GM23338 (cell line): ENCODE data around the gene ACSL3. TPM values are rescaled to one million over a fixed set of nuclear protein-coding genes. Genes with fewer than 3 reads are reported as not detected.

Experiments used
- ATAC-seq: fragments of 200-7000 bp; cut with Tn5 transposase; 3 replicates; pipeline ENCODE4 v1.9.1; 2020
- DNase-seq: peaks from one replicate; pipeline ENCODE4 v3.0.0-alpha.2; 2015; ENCODE audit warnings: low spot score
- H2AFZ ChIP-seq: fragments of 200-600 bp; sonication (generic); 2 replicates; pipeline ENCODE4 v1.8.0; 2016; ENCODE audit warnings: antibody characterized with exemption, mild to moderate bottlenecking, moderate library complexity
- H3F3A ChIP-seq: fragments of 200-600 bp; sonication (generic); replicated peaks from 2 replicates; pipeline ENCODE4 v1.8.0; 2017; ENCODE audit warnings: antibody characterized with exemption, mixed run types, low read depth
- H3K27ac ChIP-seq: fragments of 200-600 bp; sonication (generic); 2 replicates; pipeline ENCODE4 v1.6.1; 2016; ENCODE audit warnings: low read depth
- H3K27me3 ChIP-seq: fragments of 200-600 bp; sonication (generic); 2 replicates; pipeline ENCODE4 v1.8.0; 2016; ENCODE audit warnings: mild to moderate bottlenecking, mixed run types, moderate library complexity; ENCODE audit not compliant: insufficient read depth
- H3K36me3 ChIP-seq: fragments of 200-600 bp; sonication (generic); 2 replicates; pipeline ENCODE4 v1.8.0; 2016; ENCODE audit warnings: mild to moderate bottlenecking; ENCODE audit not compliant: insufficient read depth
- H3K4me1 ChIP-seq: fragments of 200-600 bp; sonication (generic); 2 replicates; pipeline ENCODE4 v1.8.0; 2016; ENCODE audit warnings: mild to moderate bottlenecking, moderate library complexity; ENCODE audit not compliant: insufficient read depth
- H3K4me2 ChIP-seq: fragments of 200-600 bp; sonication (generic); 2 replicates; pipeline ENCODE4 v1.7.1; 2017; ENCODE audit warnings: mixed run types
- H3K4me3 ChIP-seq: fragments of 200-600 bp; sonication (generic); 2 replicates; pipeline ENCODE4 v1.6.1; 2016; ENCODE audit warnings: mixed run types
- H3K79me2 ChIP-seq: fragments of 200-600 bp; sonication (generic); replicated peaks from 2 replicates; pipeline ENCODE4 v1.8.0; 2017; ENCODE audit warnings: mild to moderate bottlenecking; ENCODE audit not compliant: insufficient read depth
- H3K9me2 ChIP-seq: fragments of 200-600 bp; sonication (generic); 2 replicates; pipeline ENCODE4 v1.8.0; 2017; ENCODE audit not compliant: insufficient read depth
- H4K20me1 ChIP-seq: fragments of 200-600 bp; sonication (generic); replicated peaks from 2 replicates; pipeline ENCODE4 v1.8.0; 2017; ENCODE audit warnings: mild to moderate bottlenecking; ENCODE audit not compliant: insufficient read depth
- H3K27ac Mint-ChIP-seq: 2 replicates; pipeline ENCODE4 v1.8.0; 2020; ENCODE audit warnings: inconsistent platforms, mild to moderate bottlenecking, moderate library complexity, mixed read lengths
- H3K27me3 Mint-ChIP-seq: 3 replicates; pipeline ENCODE4 v1.8.0; 2022; ENCODE audit warnings: low read depth, mild to moderate bottlenecking, moderate library complexity, mixed read lengths, inconsistent platforms; ENCODE audit not compliant: insufficient read depth, poor library complexity
- H3K36me3 Mint-ChIP-seq: 3 replicates; pipeline ENCODE4 v1.8.0; 2021; ENCODE audit warnings: low read depth, mild to moderate bottlenecking, inconsistent platforms, moderate library complexity, mixed read lengths
- H3K4me1 Mint-ChIP-seq: 3 replicates; pipeline ENCODE4 v1.8.0; 2020; ENCODE audit warnings: mild to moderate bottlenecking, inconsistent platforms, mixed read lengths
- H3K4me3 Mint-ChIP-seq: 3 replicates; pipeline ENCODE4 v1.8.0; 2021; ENCODE audit warnings: moderate library complexity, mild to moderate bottlenecking, inconsistent platforms, mixed read lengths
- H3K9me3 Mint-ChIP-seq: 3 replicates; pipeline ENCODE4 v1.8.0; 2020; ENCODE audit warnings: moderate library complexity, mild to moderate bottlenecking, inconsistent platforms, mixed read lengths
- CREB1 ChIP-seq: fragments of 250-450 bp; sonication (Bioruptor Pico); IDR thresholded peaks from 2 replicates; pipeline ENCODE4 v1.5.0; 2020; ENCODE audit warnings: low read depth, mild to moderate bottlenecking, moderate library complexity
- EZH2 ChIP-seq: fragments of 200-600 bp; sonication (generic); IDR thresholded peaks from one replicate; pipeline ENCODE4 v1.8.0; 2017; ENCODE audit warnings: antibody characterized with exemption, mild to moderate bottlenecking, low read depth; ENCODE audit not compliant: unreplicated experiment
- EZH2phosphoT487 ChIP-seq: fragments of 200-600 bp; sonication (generic); IDR thresholded peaks from one replicate; pipeline ENCODE4 v1.8.1; 2018; ENCODE audit warnings: antibody characterized with exemption; ENCODE audit not compliant: unreplicated experiment
- JUNB ChIP-seq: IDR thresholded peaks from one replicate; pipeline ENCODE4 v1.6.1; 2016; ENCODE audit warnings: antibody characterized with exemption; ENCODE audit not compliant: unreplicated experiment
- NANOG ChIP-seq: IDR thresholded peaks from 2 replicates; pipeline ENCODE4 v1.6.1; 2016; ENCODE audit warnings: antibody characterized with exemption, borderline replicate concordance
- POLR2AphosphoS5 ChIP-seq: IDR thresholded peaks from 2 replicates; pipeline ENCODE4 v1.6.1; 2016; ENCODE audit warnings: antibody characterized with exemption, low read depth
- STAT1 ChIP-seq: IDR thresholded peaks from one replicate; pipeline ENCODE4 v1.6.1; 2016; ENCODE audit warnings: antibody characterized with exemption; ENCODE audit not compliant: unreplicated experiment
- ZNF114 ChIP-seq: fragments of 250-450 bp; sonication (Bioruptor Pico); IDR thresholded peaks from 2 replicates; pipeline ENCODE4 v1.5.0; 2020; ENCODE audit warnings: mild to moderate bottlenecking, moderate library complexity
- ZNF331 ChIP-seq: fragments of 250-450 bp; sonication (Bioruptor Pico); IDR thresholded peaks from 2 replicates; pipeline ENCODE4 v1.5.0; 2020; ENCODE audit warnings: low read depth, mild to moderate bottlenecking, moderate library complexity
- polyA plus RNA-seq: library from polyadenylated mRNA; unstranded; fragments of >200 nt; fragmentation: Nextera tagmentation; extraction: Ambion mirVana; gene quantifications from 2 replicates; pipeline ENCODE4 v1.2.1, GENCODE V29; 2016
- total RNA-seq: library from RNA; depleted of rRNA; stranded (reverse); fragments of >200 nt; shearing (Covaris generic); gene quantifications from 2 replicates; pipeline ENCODE4 v1.2.3, GENCODE V29; 2014
- TF ChIP-seq, protein P1 (sequence below): IDR thresholded peaks from one replicate; pipeline ENCODE4 v1.6.1; 2018; ENCODE audit warnings: antibody characterized with exemption; ENCODE audit not compliant: unreplicated experiment
- TF ChIP-seq, protein P2 (sequence below): IDR thresholded peaks from 2 replicates; pipeline ENCODE4 v1.6.1; 2016; ENCODE audit warnings: antibody characterized with exemption
- TF ChIP-seq, protein P3 (sequence below): fragments of 250-450 bp; sonication (Bioruptor Pico); IDR thresholded peaks from 2 replicates; pipeline ENCODE4 v1.5.0; 2020; ENCODE audit warnings: mild to moderate bottlenecking, moderate library complexity
- TF ChIP-seq, protein P4 (sequence below), 2 experiments: fragments of 200-600 bp in 1 of 2; sonication (generic) in 1 of 2; conservative IDR thresholded peaks; 2 replicates each; pipeline versions ENCODE4 v1.5.1 to v1.6.1; 2016 to 2017; ENCODE audit warnings: antibody characterized with exemption in 2 of 2, low read depth in 2 of 2, mild to moderate bottlenecking in 2 of 2, moderate library complexity in 1 of 2

Gene ACSL3
- total and polyA plus RNA-seq, 2 experiments from 2014 or later, result 55.3 to 130 TPM

GRCh38 chr2:222830164-222830563 is 30.7 kb upstream of the ACSL3 start:
- H3K4me1 ChIP-seq, result no peaks in the 10 kb centered on the region
- H2AFZ ChIP-seq, result no peak overlapping the region
- no peaks in the 10 kb centered on the region for H4K20me1 ChIP-seq
- H3F3A ChIP-seq, result no peaks in the 10 kb centered on the region
- H3K4me3 ChIP-seq, result no peak overlapping the region
- H3K79me2 ChIP-seq, result no peaks in the 10 kb centered on the region
- H3K36me3 ChIP-seq, result no peaks in the 10 kb centered on the region
- Mint-ChIP-seq H3K27me3 (peaks cover 4% of the 10 kb centered on the region), H3K4me1 (no peaks in the 10 kb centered on the region), H3K27ac (no peak overlapping the region), H3K36me3 (no peaks in the 10 kb centered on the region), H3K4me3 (no peak overlapping the region), H3K9me3 (no peaks in the 10 kb centered on the region)
- no peak for ATAC-seq
- H3K27me3 ChIP-seq, result no peaks in the 10 kb centered on the region
- TF ChIP-seq, protein P1, sequence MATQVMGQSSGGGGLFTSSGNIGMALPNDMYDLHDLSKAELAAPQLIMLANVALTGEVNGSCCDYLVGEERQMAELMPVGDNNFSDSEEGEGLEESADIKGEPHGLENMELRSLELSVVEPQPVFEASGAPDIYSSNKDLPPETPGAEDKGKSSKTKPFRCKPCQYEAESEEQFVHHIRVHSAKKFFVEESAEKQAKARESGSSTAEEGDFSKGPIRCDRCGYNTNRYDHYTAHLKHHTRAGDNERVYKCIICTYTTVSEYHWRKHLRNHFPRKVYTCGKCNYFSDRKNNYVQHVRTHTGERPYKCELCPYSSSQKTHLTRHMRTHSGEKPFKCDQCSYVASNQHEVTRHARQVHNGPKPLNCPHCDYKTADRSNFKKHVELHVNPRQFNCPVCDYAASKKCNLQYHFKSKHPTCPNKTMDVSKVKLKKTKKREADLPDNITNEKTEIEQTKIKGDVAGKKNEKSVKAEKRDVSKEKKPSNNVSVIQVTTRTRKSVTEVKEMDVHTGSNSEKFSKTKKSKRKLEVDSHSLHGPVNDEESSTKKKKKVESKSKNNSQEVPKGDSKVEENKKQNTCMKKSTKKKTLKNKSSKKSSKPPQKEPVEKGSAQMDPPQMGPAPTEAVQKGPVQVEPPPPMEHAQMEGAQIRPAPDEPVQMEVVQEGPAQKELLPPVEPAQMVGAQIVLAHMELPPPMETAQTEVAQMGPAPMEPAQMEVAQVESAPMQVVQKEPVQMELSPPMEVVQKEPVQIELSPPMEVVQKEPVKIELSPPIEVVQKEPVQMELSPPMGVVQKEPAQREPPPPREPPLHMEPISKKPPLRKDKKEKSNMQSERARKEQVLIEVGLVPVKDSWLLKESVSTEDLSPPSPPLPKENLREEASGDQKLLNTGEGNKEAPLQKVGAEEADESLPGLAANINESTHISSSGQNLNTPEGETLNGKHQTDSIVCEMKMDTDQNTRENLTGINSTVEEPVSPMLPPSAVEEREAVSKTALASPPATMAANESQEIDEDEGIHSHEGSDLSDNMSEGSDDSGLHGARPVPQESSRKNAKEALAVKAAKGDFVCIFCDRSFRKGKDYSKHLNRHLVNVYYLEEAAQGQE, result no peak
- TF ChIP-seq JUNB (no peak), POLR2AphosphoS5 (no peak), CREB1 (CRISPR knock-in tag) (no peak), EZH2phosphoT487 (no peak), EZH2 (no peak), ZNF331 (CRISPR knock-in tag) (no peak), ZNF114 (CRISPR knock-in tag) (no peak), NANOG (no peak), STAT1 (no peak)
- TF ChIP-seq, protein P2, sequence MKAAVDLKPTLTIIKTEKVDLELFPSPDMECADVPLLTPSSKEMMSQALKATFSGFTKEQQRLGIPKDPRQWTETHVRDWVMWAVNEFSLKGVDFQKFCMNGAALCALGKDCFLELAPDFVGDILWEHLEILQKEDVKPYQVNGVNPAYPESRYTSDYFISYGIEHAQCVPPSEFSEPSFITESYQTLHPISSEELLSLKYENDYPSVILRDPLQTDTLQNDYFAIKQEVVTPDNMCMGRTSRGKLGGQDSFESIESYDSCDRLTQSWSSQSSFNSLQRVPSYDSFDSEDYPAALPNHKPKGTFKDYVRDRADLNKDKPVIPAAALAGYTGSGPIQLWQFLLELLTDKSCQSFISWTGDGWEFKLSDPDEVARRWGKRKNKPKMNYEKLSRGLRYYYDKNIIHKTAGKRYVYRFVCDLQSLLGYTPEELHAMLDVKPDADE, result no peak
- TF ChIP-seq, protein P3, sequence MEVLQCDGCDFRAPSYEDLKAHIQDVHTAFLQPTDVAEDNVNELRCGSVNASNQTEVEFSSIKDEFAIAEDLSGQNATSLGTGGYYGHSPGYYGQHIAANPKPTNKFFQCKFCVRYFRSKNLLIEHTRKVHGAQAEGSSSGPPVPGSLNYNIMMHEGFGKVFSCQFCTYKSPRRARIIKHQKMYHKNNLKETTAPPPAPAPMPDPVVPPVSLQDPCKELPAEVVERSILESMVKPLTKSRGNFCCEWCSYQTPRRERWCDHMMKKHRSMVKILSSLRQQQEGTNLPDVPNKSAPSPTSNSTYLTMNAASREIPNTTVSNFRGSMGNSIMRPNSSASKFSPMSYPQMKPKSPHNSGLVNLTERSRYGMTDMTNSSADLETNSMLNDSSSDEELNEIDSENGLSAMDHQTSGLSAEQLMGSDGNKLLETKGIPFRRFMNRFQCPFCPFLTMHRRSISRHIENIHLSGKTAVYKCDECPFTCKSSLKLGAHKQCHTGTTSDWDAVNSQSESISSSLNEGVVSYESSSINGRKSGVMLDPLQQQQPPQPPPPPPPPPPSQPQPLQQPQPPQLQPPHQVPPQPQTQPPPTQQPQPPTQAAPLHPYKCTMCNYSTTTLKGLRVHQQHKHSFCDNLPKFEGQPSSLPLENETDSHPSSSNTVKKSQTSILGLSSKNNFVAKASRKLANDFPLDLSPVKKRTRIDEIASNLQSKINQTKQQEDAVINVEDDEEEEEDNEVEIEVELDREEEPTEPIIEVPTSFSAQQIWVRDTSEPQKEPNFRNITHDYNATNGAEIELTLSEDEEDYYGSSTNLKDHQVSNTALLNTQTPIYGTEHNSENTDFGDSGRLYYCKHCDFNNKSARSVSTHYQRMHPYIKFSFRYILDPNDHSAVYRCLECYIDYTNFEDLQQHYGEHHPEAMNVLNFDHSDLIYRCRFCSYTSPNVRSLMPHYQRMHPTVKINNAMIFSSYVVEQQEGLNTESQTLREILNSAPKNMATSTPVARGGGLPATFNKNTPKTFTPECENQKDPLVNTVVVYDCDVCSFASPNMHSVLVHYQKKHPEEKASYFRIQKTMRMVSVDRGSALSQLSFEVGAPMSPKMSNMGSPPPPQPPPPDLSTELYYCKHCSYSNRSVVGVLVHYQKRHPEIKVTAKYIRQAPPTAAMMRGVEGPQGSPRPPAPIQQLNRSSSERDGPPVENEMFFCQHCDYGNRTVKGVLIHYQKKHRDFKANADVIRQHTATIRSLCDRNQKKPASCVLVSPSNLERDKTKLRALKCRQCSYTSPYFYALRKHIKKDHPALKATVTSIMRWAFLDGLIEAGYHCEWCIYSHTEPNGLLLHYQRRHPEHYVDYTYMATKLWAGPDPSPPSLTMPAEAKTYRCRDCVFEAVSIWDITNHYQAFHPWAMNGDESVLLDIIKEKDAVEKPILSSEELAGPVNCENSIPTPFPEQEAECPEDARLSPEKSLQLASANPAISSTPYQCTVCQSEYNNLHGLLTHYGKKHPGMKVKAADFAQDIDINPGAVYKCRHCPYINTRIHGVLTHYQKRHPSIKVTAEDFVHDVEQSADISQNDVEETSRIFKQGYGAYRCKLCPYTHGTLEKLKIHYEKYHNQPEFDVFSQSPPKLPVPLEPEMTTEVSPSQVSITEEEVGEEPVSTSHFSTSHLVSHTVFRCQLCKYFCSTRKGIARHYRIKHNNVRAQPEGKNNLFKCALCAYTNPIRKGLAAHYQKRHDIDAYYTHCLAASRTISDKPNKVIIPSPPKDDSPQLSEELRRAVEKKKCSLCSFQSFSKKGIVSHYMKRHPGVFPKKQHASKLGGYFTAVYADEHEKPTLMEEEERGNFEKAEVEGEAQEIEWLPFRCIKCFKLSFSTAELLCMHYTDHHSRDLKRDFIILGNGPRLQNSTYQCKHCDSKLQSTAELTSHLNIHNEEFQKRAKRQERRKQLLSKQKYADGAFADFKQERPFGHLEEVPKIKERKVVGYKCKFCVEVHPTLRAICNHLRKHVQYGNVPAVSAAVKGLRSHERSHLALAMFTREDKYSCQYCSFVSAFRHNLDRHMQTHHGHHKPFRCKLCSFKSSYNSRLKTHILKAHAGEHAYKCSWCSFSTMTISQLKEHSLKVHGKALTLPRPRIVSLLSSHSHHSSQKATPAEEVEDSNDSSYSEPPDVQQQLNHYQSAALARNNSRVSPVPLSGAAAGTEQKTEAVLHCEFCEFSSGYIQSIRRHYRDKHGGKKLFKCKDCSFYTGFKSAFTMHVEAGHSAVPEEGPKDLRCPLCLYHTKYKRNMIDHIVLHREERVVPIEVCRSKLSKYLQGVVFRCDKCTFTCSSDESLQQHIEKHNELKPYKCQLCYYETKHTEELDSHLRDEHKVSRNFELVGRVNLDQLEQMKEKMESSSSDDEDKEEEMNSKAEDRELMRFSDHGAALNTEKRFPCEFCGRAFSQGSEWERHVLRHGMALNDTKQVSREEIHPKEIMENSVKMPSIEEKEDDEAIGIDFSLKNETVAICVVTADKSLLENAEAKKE (CRISPR knock-in tag), result no peak
- TF ChIP-seq, protein P4, sequence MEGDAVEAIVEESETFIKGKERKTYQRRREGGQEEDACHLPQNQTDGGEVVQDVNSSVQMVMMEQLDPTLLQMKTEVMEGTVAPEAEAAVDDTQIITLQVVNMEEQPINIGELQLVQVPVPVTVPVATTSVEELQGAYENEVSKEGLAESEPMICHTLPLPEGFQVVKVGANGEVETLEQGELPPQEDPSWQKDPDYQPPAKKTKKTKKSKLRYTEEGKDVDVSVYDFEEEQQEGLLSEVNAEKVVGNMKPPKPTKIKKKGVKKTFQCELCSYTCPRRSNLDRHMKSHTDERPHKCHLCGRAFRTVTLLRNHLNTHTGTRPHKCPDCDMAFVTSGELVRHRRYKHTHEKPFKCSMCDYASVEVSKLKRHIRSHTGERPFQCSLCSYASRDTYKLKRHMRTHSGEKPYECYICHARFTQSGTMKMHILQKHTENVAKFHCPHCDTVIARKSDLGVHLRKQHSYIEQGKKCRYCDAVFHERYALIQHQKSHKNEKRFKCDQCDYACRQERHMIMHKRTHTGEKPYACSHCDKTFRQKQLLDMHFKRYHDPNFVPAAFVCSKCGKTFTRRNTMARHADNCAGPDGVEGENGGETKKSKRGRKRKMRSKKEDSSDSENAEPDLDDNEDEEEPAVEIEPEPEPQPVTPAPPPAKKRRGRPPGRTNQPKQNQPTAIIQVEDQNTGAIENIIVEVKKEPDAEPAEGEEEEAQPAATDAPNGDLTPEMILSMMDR (conservative IDR thresholded peaks at IDR 0.05; ENCODE audit: low read depth in 2 of 2), result no peak
- no peak overlapping the region for H3K27ac ChIP-seq
- no peak for DNase-seq
- H3K4me2 ChIP-seq, result no peak overlapping the region
- 0 out of 2 replicates have a peak, but pooled peaks cover 4% of the 10 kb centered on the region for H3K9me2 ChIP-seq
